ENCODE results near the gene CSK.

The CSK gene

GRCh38 chr15:74788042-74788682 lies 6.3 kb downstream of the CSK start:
- DNase-seq = no peak

- DNase-seq = no peak
Observed at GRCh38 chr15:74788683-74789151, 6.8 kb downstream of the CSK start.

- DNase-seq = no peak
Observed at GRCh38 chr15:74789171-74789631, 7.3 kb downstream of the CSK start.

GRCh38 chr15:74789741-74790079 lies 7.8 kb downstream of the CSK start:
- no peak for DNase-seq

GRCh38 chr15:74790080-74790916 lies 8.4 kb downstream of the CSK start:
- DNase-seq = no peak

GRCh38 chr15:74791007-74791406 lies 9.1 kb downstream of the CSK start:
- no peak for DNase-seq

GRCh38 chr15:74791667-74792066 lies 9.8 kb downstream of the CSK start:
- DNase-seq = no peak

GRCh38 chr15:74792227-74793016 lies 10.5 kb downstream of the CSK start:
- no peak for DNase-seq

- no peak for DNase-seq
Observed at GRCh38 chr15:74793135-74794028, 11.5 kb downstream of the CSK start.

- no peak for DNase-seq
Observed at GRCh38 chr15:74794248-74794969, 12.5 kb downstream of the CSK start.

- DNase-seq = no peak
Observed at GRCh38 chr15:74794970-74795349, 13.1 kb downstream of the CSK start.

- DNase-seq = no peak
Observed at GRCh38 chr15:74795966-74796625, 14.2 kb downstream of the CSK start.

- DNase-seq = no peak
Observed at GRCh38 chr15:74798388-74799254, 16.7 kb downstream of the CSK start.

- DNase-seq = no peak
Observed at GRCh38 chr15:74799255-74799855, 17.5 kb downstream of the CSK start.

GRCh38 chr15:74799856-74800558 lies 18.1 kb downstream of the CSK start:
- DNase-seq = no peak

GRCh38 chr15:74800559-74801094 lies 18.7 kb downstream of the CSK start:
- no peak for DNase-seq

- no peak for DNase-seq
Observed at GRCh38 chr15:74801311-74801997, 19.6 kb downstream of the CSK start.

- DNase-seq = no peak
Observed at GRCh38 chr15:74802290-74802689, 20.4 kb downstream of the CSK start.
